ENCODE measurements around the gene SPI1. TPM values are rescaled to one million over a fixed set of nuclear protein-coding genes. Genes with fewer than 3 reads are reported as not detected.

The SPI1 gene
- total RNA-seq, 2 donors from 2014 or later, result 7.5 to 23.1 TPM

Small RNAs within 50 kb of the gene (microRNA-seq; reads per million reads assigned to microRNA genes)
- 0 reads per million in 2 donors for gene MIR4487 (ENCODE audit: borderline number of aligned reads in 2 of 2, borderline replicate concordance in 1 of 2)

Other genes with a start within 250 kb of the SPI1 start
- gene ARFGAP2, start 201.7 kb downstream of the SPI1 start, total RNA-seq, result 10 to 100 TPM; 75.1 to 78.0 TPM
- gene PACSIN3, start 192.1 kb downstream of the SPI1 start, total RNA-seq, result 100 to 1,000 TPM; 107 to 186 TPM
- gene DDB2, start 163.6 kb downstream of the SPI1 start, total RNA-seq, result 10 to 100 TPM in 1 of 2 donors, 1 to 10 TPM in 1; 8.8 to 12.0 TPM
- gene ACP2, start 129.7 kb downstream of the SPI1 start, total RNA-seq, result 10 to 100 TPM; 45.2 to 59.4 TPM
- 10 to 100 TPM; 15.9 to 23.2 TPM for gene NR1H3, start 120.6 kb downstream of the SPI1 start, total RNA-seq
- gene MADD, start 108.4 kb downstream of the SPI1 start, total RNA-seq, result 10 to 100 TPM; 28.2 to 49.8 TPM
- 1,000 to 10,000 TPM in 1 of 2 donors, 100 to 1,000 TPM in 1; 797 to 1,210 TPM for gene MYBPC3, start 25.8 kb downstream of the SPI1 start, total RNA-seq
- 10 to 100 TPM; 78.4 to 79.8 TPM for gene SLC39A13, start 30.0 kb upstream of the SPI1 start, total RNA-seq
- gene PSMC3, start 47.9 kb upstream of the SPI1 start, total RNA-seq, result 100 to 1,000 TPM; 130 to 177 TPM
- gene RAPSN, start 70.6 kb upstream of the SPI1 start, total RNA-seq, result not detected
- gene CELF1, start 174.6 kb upstream of the SPI1 start, total RNA-seq, result 10 to 100 TPM; 57.1 to 65.9 TPM
- 10 to 100 TPM; 26.9 to 50.1 TPM for gene PTPMT1, start 187.1 kb upstream of the SPI1 start, total RNA-seq
- 10 to 100 TPM; 11.7 to 21.7 TPM for gene KBTBD4, start 200.4 kb upstream of the SPI1 start, total RNA-seq
- gene NDUFS3, start 200.5 kb upstream of the SPI1 start, total RNA-seq, result 100 to 1,000 TPM in 1 of 2 donors, 10 to 100 TPM in 1; 93.4 to 125 TPM
- gene FAM180B, start 208.1 kb upstream of the SPI1 start, total RNA-seq, result under 1 TPM in 1 of 2 donors, not detected in 1; 0.89 TPM
- gene C1QTNF4, start 215.9 kb upstream of the SPI1 start, total RNA-seq, result under 1 TPM in 1 of 2 donors, not detected in 1; 0.86 TPM